ENCODE data around the gene CHRM1. TPM values are rescaled to one million over a fixed set of nuclear protein-coding genes. Genes with fewer than 3 reads are reported as not detected.

The CHRM1 gene
- polyA plus RNA-seq, 3 donors = not detected

DNA sequence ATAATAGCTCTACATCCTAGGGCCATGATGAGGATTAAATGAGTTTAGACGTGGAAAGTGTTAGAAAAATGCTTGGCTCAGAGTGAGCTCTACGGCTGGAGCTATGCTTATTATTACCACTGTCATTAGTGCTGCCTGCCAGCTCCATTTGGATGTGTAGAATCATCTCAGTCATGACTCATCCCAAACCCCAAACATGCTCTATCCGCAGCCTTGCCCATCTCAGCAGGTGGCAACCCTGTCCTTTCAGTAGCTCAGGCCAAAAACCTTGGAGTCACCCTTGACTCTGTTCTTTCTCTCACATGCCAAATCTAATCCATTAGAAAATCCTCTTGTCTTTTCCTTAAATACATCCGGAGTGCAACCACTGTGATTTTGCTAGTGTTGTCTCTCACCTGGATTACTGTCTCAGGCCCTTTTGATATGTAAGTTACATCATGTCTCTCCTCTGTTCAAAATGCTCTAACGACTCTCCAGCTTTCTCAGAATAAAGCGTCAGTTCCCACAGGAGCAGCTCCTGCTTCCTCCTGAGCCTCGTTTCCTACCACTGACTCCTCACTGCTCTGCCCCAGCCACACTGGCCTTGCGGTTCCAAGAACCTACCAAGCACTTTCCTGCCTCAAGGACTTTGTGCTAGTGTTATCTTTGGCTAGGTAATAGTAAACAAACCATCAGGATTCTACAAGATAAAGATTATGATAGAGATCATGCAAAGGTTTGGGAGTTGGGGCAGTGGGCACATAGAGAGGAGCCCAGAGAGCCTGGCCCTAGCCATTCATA lies 10.5 kb upstream of the CHRM1 start:
- no peak overlapping the region for H3K4me3 Mint-ChIP-seq
- Histone ChIP-seq H3K4me2 (replicated peaks; ENCODE audit: extremely low read depth, low read length, poor library complexity, severe bottlenecking) (no peak overlapping the region), H3K27me3 (ENCODE audit: control insufficient read depth in 2 of 2, insufficient read depth in 2 of 2, low read length in 2 of 2) (peaks cover 19 to 36% of the 10 kb centered on the region in 2 donors), H3K4me3 (replicated peaks in 1 of 3; ENCODE audit: low read depth in 2 of 3, low read length in 3 of 3) (no peak overlapping the region), H2AFZ (ENCODE audit: insufficient read depth, low read depth, low read length, poor library complexity, severe bottlenecking) (no peak overlapping the region), H3K36me3 (replicated peaks in 1 of 2; ENCODE audit: control insufficient read depth in 1 of 2, insufficient read depth in 2 of 2, low read length in 2 of 2) (no peaks in the 10 kb centered on the region), H3K4me1 (ENCODE audit: control insufficient read depth in 1 of 2, insufficient read depth in 2 of 2, low read length in 2 of 2) (no peaks in the 10 kb centered on the region), H4K20me1 (ENCODE audit: insufficient read depth, low read length) (no peaks in the 10 kb centered on the region), H3K79me2 (ENCODE audit: insufficient read depth, low read length) (no peaks in the 10 kb centered on the region), H3K9ac (ENCODE audit: insufficient read depth, low read length, poor library complexity, severe bottlenecking) (no peak overlapping the region), H3K9me3 (replicated peaks in 1 of 2; ENCODE audit: control insufficient read depth in 1 of 2, insufficient read depth in 1 of 2, low read length in 2 of 2) (peaks cover 0 to 16% of the 10 kb centered on the region in 2 donors), H3K27ac (ENCODE audit: low read depth in 1 of 2, low read length in 2 of 2) (no peak overlapping the region)
- no peak overlapping the region for H3K27ac Mint-ChIP-seq
- TF ChIP-seq, protein P1, sequence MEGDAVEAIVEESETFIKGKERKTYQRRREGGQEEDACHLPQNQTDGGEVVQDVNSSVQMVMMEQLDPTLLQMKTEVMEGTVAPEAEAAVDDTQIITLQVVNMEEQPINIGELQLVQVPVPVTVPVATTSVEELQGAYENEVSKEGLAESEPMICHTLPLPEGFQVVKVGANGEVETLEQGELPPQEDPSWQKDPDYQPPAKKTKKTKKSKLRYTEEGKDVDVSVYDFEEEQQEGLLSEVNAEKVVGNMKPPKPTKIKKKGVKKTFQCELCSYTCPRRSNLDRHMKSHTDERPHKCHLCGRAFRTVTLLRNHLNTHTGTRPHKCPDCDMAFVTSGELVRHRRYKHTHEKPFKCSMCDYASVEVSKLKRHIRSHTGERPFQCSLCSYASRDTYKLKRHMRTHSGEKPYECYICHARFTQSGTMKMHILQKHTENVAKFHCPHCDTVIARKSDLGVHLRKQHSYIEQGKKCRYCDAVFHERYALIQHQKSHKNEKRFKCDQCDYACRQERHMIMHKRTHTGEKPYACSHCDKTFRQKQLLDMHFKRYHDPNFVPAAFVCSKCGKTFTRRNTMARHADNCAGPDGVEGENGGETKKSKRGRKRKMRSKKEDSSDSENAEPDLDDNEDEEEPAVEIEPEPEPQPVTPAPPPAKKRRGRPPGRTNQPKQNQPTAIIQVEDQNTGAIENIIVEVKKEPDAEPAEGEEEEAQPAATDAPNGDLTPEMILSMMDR (IDR thresholded peaks at IDR 0.05) = no peak
- 74% methylated on average over 5 of the region's 8 CpGs for WGBS (ENCODE audit: insufficient coverage)
- H3K9me3 Mint-ChIP-seq = peaks cover 0 to 3% (median 0%) of the 10 kb centered on the region in 7 donors
- H3K36me3 Mint-ChIP-seq = no peaks in the 10 kb centered on the region
- H3K4me1 Mint-ChIP-seq = no peaks in the 10 kb centered on the region
- DNase-seq = no peak
- intact Hi-C loops (cut with micrococcal nuclease) = no loop called here
- H3K27me3 Mint-ChIP-seq (ENCODE audit: low read depth in 3 of 3) = peaks cover 35 to 45% (median 44%) of the 10 kb centered on the region in 3 donors

DNA sequence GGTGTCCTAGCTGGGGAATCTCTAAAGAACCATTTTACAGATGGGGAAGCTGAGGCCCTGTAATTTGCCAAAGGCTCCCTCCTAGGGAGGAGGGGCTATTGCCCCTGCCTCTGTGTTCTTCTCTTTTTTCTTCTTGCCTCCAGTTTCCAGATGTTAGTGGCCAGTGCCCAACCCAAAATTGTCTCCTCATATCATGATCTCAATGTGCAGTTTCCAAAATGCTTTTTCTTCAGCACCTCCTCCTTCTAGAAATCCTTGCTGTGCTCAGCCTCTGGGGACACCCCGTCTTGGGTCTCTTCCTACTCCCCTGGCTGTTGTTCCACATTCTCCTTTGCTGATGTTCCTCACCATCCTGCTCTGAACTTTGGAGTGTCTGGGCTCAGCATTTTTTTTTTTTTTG lies 9.5 kb upstream of the CHRM1 start:
- Histone ChIP-seq H4K20me1 (ENCODE audit: insufficient read depth, low read length) (no peaks in the 10 kb centered on the region), H2AFZ (ENCODE audit: insufficient read depth, low read depth, low read length, poor library complexity, severe bottlenecking) (no peak overlapping the region), H3K79me2 (ENCODE audit: insufficient read depth, low read length) (no peaks in the 10 kb centered on the region), H3K4me1 (ENCODE audit: control insufficient read depth in 1 of 2, insufficient read depth in 2 of 2, low read length in 2 of 2) (peaks cover 2 to 10% of the 10 kb centered on the region in 2 donors), H3K27me3 (ENCODE audit: control insufficient read depth in 2 of 2, insufficient read depth in 2 of 2, low read length in 2 of 2) (peaks cover 27 to 46% of the 10 kb centered on the region in 2 donors), H3K9me3 (replicated peaks in 1 of 2; ENCODE audit: control insufficient read depth in 1 of 2, insufficient read depth in 1 of 2, low read length in 2 of 2) (peaks cover 0 to 21% of the 10 kb centered on the region in 2 donors), H3K9ac (ENCODE audit: insufficient read depth, low read length, poor library complexity, severe bottlenecking) (no peak overlapping the region), H3K4me3 (replicated peaks in 1 of 3; ENCODE audit: low read depth in 2 of 3, low read length in 3 of 3) (no peak overlapping the region), H3K36me3 (replicated peaks in 1 of 2; ENCODE audit: control insufficient read depth in 1 of 2, insufficient read depth in 2 of 2, low read length in 2 of 2) (no peaks in the 10 kb centered on the region), H3K27ac (ENCODE audit: low read depth in 1 of 2, low read length in 2 of 2) (no peak overlapping the region), H3K4me2 (replicated peaks; ENCODE audit: extremely low read depth, low read length, poor library complexity, severe bottlenecking) (no peak overlapping the region)
- H3K36me3 Mint-ChIP-seq = no peaks in the 10 kb centered on the region
- TF ChIP-seq, protein P1 (IDR thresholded peaks at IDR 0.05) = no peak
- H3K9me3 Mint-ChIP-seq = peaks cover 0 to 4% (median 3%) of the 10 kb centered on the region in 7 donors
- intact Hi-C loops (cut with micrococcal nuclease) = no loop called here
- peaks cover 45 to 55% (median 55%) of the 10 kb centered on the region in 3 donors for H3K27me3 Mint-ChIP-seq (ENCODE audit: low read depth in 3 of 3)
- H3K4me1 Mint-ChIP-seq = peaks cover 10% of the 10 kb centered on the region
- DNase-seq = no peak
- WGBS (ENCODE audit: insufficient coverage) = 60% methylated on average over 1 of the region's 1 CpG
- peak overlapping the region in 1 of 7 donors; percentile 2 for H3K27ac Mint-ChIP-seq
- H3K4me3 Mint-ChIP-seq = no peak overlapping the region

Data from CD14-positive monocyte (primary cell).